GM12878 (cell line): ENCODE results near the gene CCDC51. TPM values are rescaled to one million over a fixed set of nuclear protein-coding genes. Genes with fewer than 3 reads are reported as not detected.

Experiments used
- ATAC-seq: fragments of 200-7000 bp; cut with Tn5 transposase; 3 replicates; pipeline ENCODE4 v1.9.1; 2020; ENCODE audit warnings: mild to moderate bottlenecking, moderate library complexity
- BruUV-seq: library from RNA; stranded (reverse); fragments of 400-500 nt; replicated peaks from 2 replicates; lab custom pipeline; 2021; lab: Mats Ljungman, UMichigan
- CTCF ChIA-PET: fragments of 300-600 bp; sonication (Branson Sonifier 250); formaldehyde crosslinking; extraction: SDS; loops from one replicate; lab custom pipeline; 2021; ENCODE audit warnings: inconsistent platforms; lab: Yijun Ruan, JAX
- POLR2A ChIA-PET: fragments of 350-600 bp; formaldehyde crosslinking; extraction: SDS; loops from one replicate; lab custom pipeline; 2021; ENCODE audit warnings: inconsistent platforms; lab: Charles Lee
- RAD21 ChIA-PET: fragments of 300-600 bp; sonication (Branson Sonifier 250); formaldehyde crosslinking; loops from one replicate; lab custom pipeline; 2023; ENCODE audit warnings: antibody characterized with exemption; ENCODE audit not compliant: unreplicated experiment; lab: Charles Lee
- SMC1A ChIA-PET: fragments of 300-600 bp; sonication (Branson Sonifier 250); formaldehyde crosslinking; loops from one replicate; lab custom pipeline; 2023; ENCODE audit not compliant: unreplicated experiment, uncharacterized antibody; lab: Charles Lee
- DNase-seq: peaks from one replicate; pipeline ENCODE4 v3.0.0-alpha.2; 2011; ENCODE audit warnings: low read depth, low spot score
- FAIRE-seq: peaks from 3 replicates; lab custom pipeline; 2011; peaks lifted over from hg19 to GRCh38; lab: Jason Lieb, UNC
- H2AFZ ChIP-seq: 2 replicates; pipeline ENCODE4 v1.6.0; 2011; ENCODE audit warnings: low read depth, low read length, control low read depth; ENCODE audit not compliant: control insufficient read depth
- H3K27ac ChIP-seq: 2 replicates; pipeline ENCODE4 v1.5.1; 2011; ENCODE audit warnings: control low read depth; ENCODE audit not compliant: control insufficient read depth, insufficient read depth
- H3K27me3 ChIP-seq, 2 experiments: replicated peaks in 1 of 2; 2 replicates each; pipeline versions ENCODE4 v1.6.0 to v1.6.1; 2011; ENCODE audit warnings: low read length in 1 of 2; ENCODE audit not compliant: control insufficient read depth in 2 of 2, insufficient read depth in 2 of 2
- H3K36me3 ChIP-seq, 2 experiments: 2 replicates each; pipeline ENCODE4 v1.5.1; 2011; ENCODE audit warnings: low read length in 1 of 2; ENCODE audit not compliant: control insufficient read depth in 2 of 2, insufficient read depth in 2 of 2
- H3K4me1 ChIP-seq: 2 replicates; pipeline ENCODE4 v1.6.1; 2011; ENCODE audit warnings: mild to moderate bottlenecking, low read length, moderate library complexity, mixed read lengths; ENCODE audit not compliant: control insufficient read depth, insufficient read depth
- H3K4me2 ChIP-seq: 2 replicates; pipeline ENCODE4 v1.6.0; 2011; ENCODE audit warnings: control low read depth; ENCODE audit not compliant: control insufficient read depth, insufficient read depth
- H3K4me3 ChIP-seq: fragments of 200-600 bp; sonication (generic); 2 replicates; pipeline ENCODE4 v1.5.1; 2016
- H3K79me2 ChIP-seq: 2 replicates; pipeline ENCODE4 v1.6.0; 2011; ENCODE audit warnings: low read length; ENCODE audit not compliant: control insufficient read depth, insufficient read depth
- H3K9ac ChIP-seq: 2 replicates; pipeline ENCODE4 v1.8.0; 2011; ENCODE audit warnings: low read length, control low read depth, mixed read lengths; ENCODE audit not compliant: control insufficient read depth, insufficient read depth
- H3K9me3 ChIP-seq: replicated peaks from 3 replicates; pipeline ENCODE4 v1.5.1; 2011; ENCODE audit warnings: mild to moderate bottlenecking, low read length; ENCODE audit not compliant: control insufficient read depth, insufficient read depth
- H4K20me1 ChIP-seq: 2 replicates; pipeline ENCODE4 v1.6.0; 2011; ENCODE audit not compliant: control insufficient read depth, insufficient read depth
- DPF2 ChIP-seq: fragments of 450-650 bp; IDR thresholded peaks from 2 replicates; pipeline ENCODE4 v1.6.1; 2017; ENCODE audit warnings: mild to moderate bottlenecking
- IRF4 ChIP-seq: IDR thresholded peaks from 2 replicates; pipeline ENCODE4 v1.6.1; 2011; ENCODE audit warnings: low read depth, low read length
- SP1 ChIP-seq: IDR thresholded peaks from one replicate; pipeline ENCODE4 v1.6.1; 2011; ENCODE audit warnings: low read depth, low read length
- WGBS: methylation state at CpG from one replicate; pipeline ENCODE4 v1.1.6; 2016; ENCODE audit warnings: low lambda C conversion rate; ENCODE audit not compliant: insufficient replicate concordance, insufficient coverage; ENCODE audit errors: missing lambda C conversion rate; 5-methylcytosine and 5-hydroxymethylcytosine counted together
- in situ Hi-C: fragments of 300-500 bp; cut with MboI; formaldehyde crosslinking; loops from 9 replicates; pipeline ENCODE4 v1.14.3; 2018; ENCODE audit warnings: mixed read lengths
- intact Hi-C: fragments of 100-400 bp; cut with micrococcal nuclease; formaldehyde crosslinking; loops from one replicate; pipeline ENCODE4 v1.14.2; 2022; ENCODE audit not compliant: unreplicated experiment
- polyA plus RNA-seq, 11 experiments: library from polyadenylated mRNA; depleted of rRNA in 4 of 11; unstranded in 6 of 11; stranded (reverse) in 5 of 11; fragments of >200 nt; fragmentation: Nextera tagmentation in 4 of 11; fragmentation: Illumina TruSeq in 1 of 11; extraction: Ambion mirVana in 4 of 11; extraction: Trizol in 1 of 11; gene quantifications; 1 replicate in 1 of 11; 2 replicates in 10 of 11; pipeline versions ENCODE4 v1.2.1 to v1.2.3, GENCODE V29; 2011 to 2016; ENCODE audit warnings: inconsistent platforms in 2 of 11, missing spikeins in 2 of 11, low read depth in 1 of 11
- total RNA-seq, 4 experiments: library from RNA; depleted of rRNA in 3 of 4; stranded (reverse); fragments of >200 nt in 3 of 4; fragmentation: Illumina TruSeq in 1 of 4; extraction: Trizol in 1 of 4; gene quantifications; 2 replicates each; pipeline versions ENCODE4 v1.2.1 to v1.2.3, GENCODE V29; 2013 to 2021
- TF ChIP-seq, protein P1 (sequence below): fragments of 450-650 bp; IDR thresholded peaks from 2 replicates; pipeline ENCODE4 v1.6.1; 2017; ENCODE audit warnings: antibody characterized with exemption, mild to moderate bottlenecking, moderate library complexity
- TF ChIP-seq, protein P2 (sequence below), 3 experiments: IDR thresholded peaks in 2 of 3; conservative IDR thresholded peaks in 1 of 3; 2 replicates each; pipeline ENCODE4 v1.5.1; 2011; ENCODE audit warnings: low read depth in 3 of 3, low read length in 3 of 3, mild to moderate bottlenecking in 3 of 3, control low read depth in 2 of 3, moderate library complexity in 2 of 3, inconsistent platforms in 1 of 3, mixed read lengths in 1 of 3; ENCODE audit not compliant: control insufficient read depth in 2 of 3, insufficient read depth in 1 of 3; ENCODE audit errors: extremely low read depth in 1 of 3

The CCDC51 gene
- total and polyA plus RNA-seq, 10 of the 15 experiments (the other 5 are each of a cell fraction or from before 2014, with no cell fraction given): 10.6 to 54.9 (median 28.5) TPM

DNA sequence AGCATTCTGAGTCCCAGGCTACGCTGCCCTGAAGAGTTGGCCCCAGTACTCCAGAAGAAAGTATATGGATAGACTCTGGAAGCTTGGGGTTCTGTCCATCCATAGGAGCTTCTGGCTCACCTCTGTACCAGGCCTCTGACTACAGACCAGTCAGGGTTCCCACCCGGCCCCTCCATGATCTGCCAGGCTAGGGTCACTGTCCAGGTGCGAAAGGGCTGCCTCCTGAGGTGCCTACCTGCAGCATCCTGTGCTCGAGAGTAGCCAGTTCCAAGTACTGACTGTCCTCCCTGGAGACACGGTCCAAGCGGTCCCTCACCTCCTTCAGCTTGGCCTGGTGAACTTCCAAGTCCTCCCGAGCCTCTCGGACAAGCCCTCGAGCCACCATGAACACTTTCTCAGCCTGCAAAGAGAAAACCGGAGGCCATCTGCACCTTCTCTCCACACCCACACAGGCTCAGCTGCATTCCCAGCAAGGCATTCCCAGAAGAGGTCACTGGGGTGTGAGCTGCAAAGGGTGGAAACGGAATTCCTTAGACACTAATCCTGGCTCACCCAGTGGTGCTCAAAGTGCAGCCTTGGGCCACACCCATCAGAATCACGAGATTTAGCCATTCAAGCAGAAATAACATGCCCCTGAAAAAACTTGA lies 6.3 kb downstream of the CCDC51 start (continued):
- TF ChIP-seq, protein P1, sequence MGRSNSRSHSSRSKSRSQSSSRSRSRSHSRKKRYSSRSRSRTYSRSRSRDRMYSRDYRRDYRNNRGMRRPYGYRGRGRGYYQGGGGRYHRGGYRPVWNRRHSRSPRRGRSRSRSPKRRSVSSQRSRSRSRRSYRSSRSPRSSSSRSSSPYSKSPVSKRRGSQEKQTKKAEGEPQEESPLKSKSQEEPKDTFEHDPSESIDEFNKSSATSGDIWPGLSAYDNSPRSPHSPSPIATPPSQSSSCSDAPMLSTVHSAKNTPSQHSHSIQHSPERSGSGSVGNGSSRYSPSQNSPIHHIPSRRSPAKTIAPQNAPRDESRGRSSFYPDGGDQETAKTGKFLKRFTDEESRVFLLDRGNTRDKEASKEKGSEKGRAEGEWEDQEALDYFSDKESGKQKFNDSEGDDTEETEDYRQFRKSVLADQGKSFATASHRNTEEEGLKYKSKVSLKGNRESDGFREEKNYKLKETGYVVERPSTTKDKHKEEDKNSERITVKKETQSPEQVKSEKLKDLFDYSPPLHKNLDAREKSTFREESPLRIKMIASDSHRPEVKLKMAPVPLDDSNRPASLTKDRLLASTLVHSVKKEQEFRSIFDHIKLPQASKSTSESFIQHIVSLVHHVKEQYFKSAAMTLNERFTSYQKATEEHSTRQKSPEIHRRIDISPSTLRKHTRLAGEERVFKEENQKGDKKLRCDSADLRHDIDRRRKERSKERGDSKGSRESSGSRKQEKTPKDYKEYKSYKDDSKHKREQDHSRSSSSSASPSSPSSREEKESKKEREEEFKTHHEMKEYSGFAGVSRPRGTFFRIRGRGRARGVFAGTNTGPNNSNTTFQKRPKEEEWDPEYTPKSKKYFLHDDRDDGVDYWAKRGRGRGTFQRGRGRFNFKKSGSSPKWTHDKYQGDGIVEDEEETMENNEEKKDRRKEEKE: no peak
- no peak for TF ChIP-seq DPF2

DNA sequence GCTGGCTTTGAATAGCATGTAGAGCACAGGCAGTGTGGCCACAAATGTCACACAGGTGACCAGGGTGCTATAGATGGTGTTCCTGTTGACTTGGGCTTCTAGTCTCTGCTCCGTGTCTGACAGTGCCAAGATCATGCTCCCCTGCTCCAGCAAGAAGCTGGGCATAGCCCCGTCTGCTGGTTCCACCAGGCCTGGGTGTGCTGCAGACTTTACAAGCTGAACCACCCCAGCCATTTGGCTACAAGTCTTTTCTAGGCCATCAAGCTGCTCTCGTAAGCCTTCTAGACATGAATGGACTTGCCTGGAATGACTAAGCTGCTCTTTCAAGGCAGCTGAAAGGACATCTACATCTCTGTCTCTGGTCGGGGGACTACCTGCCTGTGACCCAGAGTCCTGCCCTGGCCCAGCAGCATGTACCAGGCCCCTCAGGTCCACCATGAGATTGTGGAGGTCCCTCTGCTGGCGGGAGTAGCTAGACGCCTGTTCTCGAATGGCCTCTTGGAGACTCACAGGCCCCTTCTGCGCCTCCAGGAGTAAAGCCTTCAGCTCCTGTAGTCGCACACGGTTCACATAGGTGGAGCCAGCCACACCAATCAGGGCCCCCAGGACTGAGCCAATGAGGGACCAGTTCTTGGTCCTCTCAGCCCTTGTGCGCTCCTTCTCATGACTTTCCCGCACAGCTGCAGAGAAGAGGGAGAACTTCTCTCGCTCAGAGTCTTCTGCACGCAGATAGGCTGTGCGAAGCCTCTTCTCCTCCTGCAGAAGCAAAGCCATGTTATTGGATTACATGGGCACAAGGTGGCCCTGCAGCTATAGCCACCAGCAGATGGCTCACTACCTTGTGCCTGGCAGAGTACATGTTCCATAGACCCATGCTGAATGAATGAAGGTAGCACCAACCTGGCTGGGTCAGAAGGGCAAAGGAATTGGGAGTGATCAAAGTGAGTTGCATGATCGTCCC lies 7.2 kb downstream of the CCDC51 start:
- H3K27me3 ChIP-seq: no peaks in the 10 kb centered on the region
- ChIA-PET CTCF (interaction anchor here (1.4 to 12.5 kb wide), 6 partner anchors 24 to 238 kb away, joined by 3 to 757 read pairs (median 134); partner anchors contain the start of genes CAMP and PFKFB4), RAD21 (interaction anchor here (0.8 to 2.7 kb wide), 5 partner anchors 31 to 159 kb away, joined by 3 to 28 read pairs (median 4); partner anchors contain the start of gene NME6), SMC1A (interaction anchor here (0.6 to 11.5 kb wide), 4 partner anchors 31 to 202 kb away, joined by 3 to 287 read pairs (median 4); no protein-coding TSS in a partner anchor), POLR2A (interaction anchor here (0.5 kb wide), 2 partner anchors 94 to 212 kb away, joined by 3 read pairs; no protein-coding TSS in a partner anchor)
- H2AFZ ChIP-seq: no peak overlapping the region
- intact Hi-C loops: no loop called here
- peak; percentile 2; the same call in 1 of the 3 replicates for ATAC-seq
- peaks cover 2 to 16% of the 10 kb centered on the region in 2 experiments; a peak in 2 of 4 replicates for H3K36me3 ChIP-seq
- TF ChIP-seq SP1 (no peak), IRF4 (peak; percentile 39; the same call in 1 of the 2 replicates)
- TF ChIP-seq, protein P2, sequence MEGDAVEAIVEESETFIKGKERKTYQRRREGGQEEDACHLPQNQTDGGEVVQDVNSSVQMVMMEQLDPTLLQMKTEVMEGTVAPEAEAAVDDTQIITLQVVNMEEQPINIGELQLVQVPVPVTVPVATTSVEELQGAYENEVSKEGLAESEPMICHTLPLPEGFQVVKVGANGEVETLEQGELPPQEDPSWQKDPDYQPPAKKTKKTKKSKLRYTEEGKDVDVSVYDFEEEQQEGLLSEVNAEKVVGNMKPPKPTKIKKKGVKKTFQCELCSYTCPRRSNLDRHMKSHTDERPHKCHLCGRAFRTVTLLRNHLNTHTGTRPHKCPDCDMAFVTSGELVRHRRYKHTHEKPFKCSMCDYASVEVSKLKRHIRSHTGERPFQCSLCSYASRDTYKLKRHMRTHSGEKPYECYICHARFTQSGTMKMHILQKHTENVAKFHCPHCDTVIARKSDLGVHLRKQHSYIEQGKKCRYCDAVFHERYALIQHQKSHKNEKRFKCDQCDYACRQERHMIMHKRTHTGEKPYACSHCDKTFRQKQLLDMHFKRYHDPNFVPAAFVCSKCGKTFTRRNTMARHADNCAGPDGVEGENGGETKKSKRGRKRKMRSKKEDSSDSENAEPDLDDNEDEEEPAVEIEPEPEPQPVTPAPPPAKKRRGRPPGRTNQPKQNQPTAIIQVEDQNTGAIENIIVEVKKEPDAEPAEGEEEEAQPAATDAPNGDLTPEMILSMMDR (IDR thresholded peaks at IDR 0.05 in 2 of 3, conservative IDR thresholded peaks at IDR 0.05 in 1 of 3; ENCODE audit: control insufficient read depth in 2 of 3, extremely low read depth in 1 of 3, insufficient read depth in 1 of 3, low read depth in 3 of 3, low read length in 3 of 3): peak in 2 of 3 experiments; percentile 18; a peak in 3 of 6 replicates
- WGBS: 71% methylated on average over 16 of the region's 16 CpGs
- peaks cover 19% of the 10 kb centered on the region for H3K4me1 ChIP-seq
- H4K20me1 ChIP-seq: no peaks in the 10 kb centered on the region
- H3K9me3 ChIP-seq: no peaks in the 10 kb centered on the region
- DNase-seq: no peak
- no peak overlapping the region for H3K4me2 ChIP-seq
- peak overlapping the region; percentile 54 for H3K27ac ChIP-seq
- no peak for FAIRE-seq
- no peaks in the 10 kb centered on the region; the same call in none of the 2 replicates for H3K79me2 ChIP-seq
- BruUV-seq: no TSS peak
- no peak overlapping the region for H3K4me3 ChIP-seq
- in situ Hi-C loops: no loop called here
- H3K9ac ChIP-seq: no peak overlapping the region
